Hepatocyte (in vitro differentiated cells): ENCODE measurements around the gene ZBTB7C. TPM values are rescaled to one million over a fixed set of nuclear protein-coding genes. Genes with fewer than 3 reads are reported as not detected.

Experiments
- DNase-seq: peaks from one replicate; pipeline ENCODE4 v3.0.0-alpha.2; 2016; ENCODE audit warnings: low spot score
- H2AFZ ChIP-seq: fragments of 200-600 bp; sonication (generic); 2 replicates; pipeline ENCODE4 v1.6.0; 2016; ENCODE audit warnings: antibody characterized with exemption, mild to moderate bottlenecking
- H3K27ac ChIP-seq: fragments of 200-600 bp; sonication (generic); 2 replicates; pipeline ENCODE4 v1.5.1; 2016; ENCODE audit warnings: mild to moderate bottlenecking
- H3K27me3 ChIP-seq: fragments of 200-600 bp; sonication (generic); 2 replicates; pipeline ENCODE4 v1.6.1; 2016
- H3K36me3 ChIP-seq: fragments of 200-600 bp; sonication (generic); replicated peaks from 2 replicates; pipeline ENCODE4 v1.5.1; 2016; ENCODE audit warnings: low read depth; ENCODE audit not compliant: insufficient read depth
- H3K4me1 ChIP-seq: fragments of 200-600 bp; sonication (generic); 2 replicates; pipeline ENCODE4 v1.5.1; 2016; ENCODE audit warnings: mild to moderate bottlenecking, moderate library complexity; ENCODE audit not compliant: insufficient read depth
- H3K4me2 ChIP-seq: fragments of 200-600 bp; sonication (generic); 2 replicates; pipeline ENCODE4 v1.6.0; 2016
- H3K4me3 ChIP-seq: fragments of 200-600 bp; sonication (generic); 2 replicates; pipeline ENCODE4 v1.5.1; 2016; ENCODE audit warnings: mild to moderate bottlenecking
- H3K79me2 ChIP-seq: fragments of 200-600 bp; sonication (generic); 2 replicates; pipeline ENCODE4 v1.6.0; 2017; ENCODE audit warnings: mild to moderate bottlenecking
- H3K9me2 ChIP-seq: fragments of 200-600 bp; sonication (generic); replicated peaks from 2 replicates; pipeline ENCODE4 v1.6.0; 2017; ENCODE audit warnings: mild to moderate bottlenecking; ENCODE audit not compliant: insufficient read depth
- H3K9me3 ChIP-seq: fragments of 200-600 bp; sonication (generic); 2 replicates; pipeline ENCODE4 v1.5.1; 2016; ENCODE audit warnings: low read depth, mild to moderate bottlenecking
- H4K20me1 ChIP-seq: fragments of 200-600 bp; sonication (generic); 2 replicates; pipeline ENCODE4 v1.6.0; 2016; ENCODE audit warnings: mild to moderate bottlenecking; ENCODE audit not compliant: insufficient read depth, poor library complexity, severe bottlenecking
- EZH2 ChIP-seq: fragments of 200-600 bp; sonication (generic); IDR thresholded peaks from 2 replicates; pipeline ENCODE4 v1.6.1; 2016; ENCODE audit warnings: antibody characterized with exemption, mild to moderate bottlenecking, borderline replicate concordance
- EZH2phosphoT487 ChIP-seq: fragments of 200-600 bp; sonication (generic); IDR thresholded peaks from one replicate; pipeline ENCODE4 v1.6.1; 2018; ENCODE audit warnings: antibody characterized with exemption, mild to moderate bottlenecking, low read depth, moderate library complexity; ENCODE audit not compliant: unreplicated experiment, severe bottlenecking
- whole genome bisulfite sequencing: methylation state at CpG from one replicate; pipeline ENCODE4 v1.1.6; 2016; ENCODE audit warnings: low lambda C conversion rate; ENCODE audit errors: missing lambda C conversion rate; 5-methylcytosine and 5-hydroxymethylcytosine counted together
- polyA plus RNA-seq: library from polyadenylated mRNA; unstranded; fragments of >200 nt; fragmentation: Nextera tagmentation; extraction: Ambion mirVana; gene quantifications from 2 replicates; pipeline ENCODE4 v1.2.1, GENCODE V29; 2016
- total RNA-seq: library from RNA; depleted of rRNA; stranded (reverse); fragments of >200 nt; gene quantifications from 2 replicates; pipeline ENCODE4 v1.2.3, GENCODE V29; 2014
- TF ChIP-seq, protein P1 (sequence below): fragments of 200-600 bp; sonication (generic); IDR thresholded peaks from 2 replicates; pipeline ENCODE4 v1.5.1; 2016; ENCODE audit warnings: antibody characterized with exemption, mild to moderate bottlenecking; ENCODE audit not compliant: poor library complexity

Gene ZBTB7C
- total and polyA plus RNA-seq, 2 experiments from 2014 or later, result 0.70 to 1.0 TPM

DNA sequence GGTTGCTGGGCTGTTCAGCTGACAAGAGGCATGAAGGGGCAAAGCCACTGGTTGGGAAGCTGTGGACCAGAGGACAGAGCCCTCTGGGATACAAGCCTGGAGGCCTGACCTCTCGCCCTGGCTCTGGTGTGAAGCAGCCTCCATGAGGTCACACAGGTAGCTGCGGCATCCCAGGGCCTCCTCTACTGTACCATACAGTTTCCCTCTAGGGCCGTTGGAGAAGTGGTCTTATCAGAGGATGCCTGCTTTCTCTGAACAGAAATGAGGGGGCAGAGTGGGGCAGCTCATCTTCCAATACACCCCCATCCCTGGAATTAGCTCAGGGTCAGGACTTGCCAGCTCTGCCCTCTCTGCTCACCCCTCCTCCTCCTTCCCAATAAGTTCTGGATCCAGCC lies 343.6 kb downstream of the ZBTB7C start:
- Histone ChIP-seq H3K9me2 (no peaks in the 10 kb centered on the region), H3K27ac (no peak overlapping the region), H3K4me3 (no peak overlapping the region), H3K4me1 (peaks cover 14% of the 10 kb centered on the region), H3K36me3 (no peaks in the 10 kb centered on the region), H4K20me1 (no peaks in the 10 kb centered on the region), H3K4me2 (no peak overlapping the region), H3K9me3 (no peaks in the 10 kb centered on the region), H3K79me2 (no peaks in the 10 kb centered on the region), H2AFZ (no peak overlapping the region), H3K27me3 (no peaks in the 10 kb centered on the region)
- DNase-seq, result no peak
- WGBS, result 84% methylated on average over 3 of the region's 3 CpGs
- TF ChIP-seq, protein P1, sequence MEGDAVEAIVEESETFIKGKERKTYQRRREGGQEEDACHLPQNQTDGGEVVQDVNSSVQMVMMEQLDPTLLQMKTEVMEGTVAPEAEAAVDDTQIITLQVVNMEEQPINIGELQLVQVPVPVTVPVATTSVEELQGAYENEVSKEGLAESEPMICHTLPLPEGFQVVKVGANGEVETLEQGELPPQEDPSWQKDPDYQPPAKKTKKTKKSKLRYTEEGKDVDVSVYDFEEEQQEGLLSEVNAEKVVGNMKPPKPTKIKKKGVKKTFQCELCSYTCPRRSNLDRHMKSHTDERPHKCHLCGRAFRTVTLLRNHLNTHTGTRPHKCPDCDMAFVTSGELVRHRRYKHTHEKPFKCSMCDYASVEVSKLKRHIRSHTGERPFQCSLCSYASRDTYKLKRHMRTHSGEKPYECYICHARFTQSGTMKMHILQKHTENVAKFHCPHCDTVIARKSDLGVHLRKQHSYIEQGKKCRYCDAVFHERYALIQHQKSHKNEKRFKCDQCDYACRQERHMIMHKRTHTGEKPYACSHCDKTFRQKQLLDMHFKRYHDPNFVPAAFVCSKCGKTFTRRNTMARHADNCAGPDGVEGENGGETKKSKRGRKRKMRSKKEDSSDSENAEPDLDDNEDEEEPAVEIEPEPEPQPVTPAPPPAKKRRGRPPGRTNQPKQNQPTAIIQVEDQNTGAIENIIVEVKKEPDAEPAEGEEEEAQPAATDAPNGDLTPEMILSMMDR, result no peak
- no peak for TF ChIP-seq EZH2phosphoT487
- no peak for TF ChIP-seq EZH2

DNA sequence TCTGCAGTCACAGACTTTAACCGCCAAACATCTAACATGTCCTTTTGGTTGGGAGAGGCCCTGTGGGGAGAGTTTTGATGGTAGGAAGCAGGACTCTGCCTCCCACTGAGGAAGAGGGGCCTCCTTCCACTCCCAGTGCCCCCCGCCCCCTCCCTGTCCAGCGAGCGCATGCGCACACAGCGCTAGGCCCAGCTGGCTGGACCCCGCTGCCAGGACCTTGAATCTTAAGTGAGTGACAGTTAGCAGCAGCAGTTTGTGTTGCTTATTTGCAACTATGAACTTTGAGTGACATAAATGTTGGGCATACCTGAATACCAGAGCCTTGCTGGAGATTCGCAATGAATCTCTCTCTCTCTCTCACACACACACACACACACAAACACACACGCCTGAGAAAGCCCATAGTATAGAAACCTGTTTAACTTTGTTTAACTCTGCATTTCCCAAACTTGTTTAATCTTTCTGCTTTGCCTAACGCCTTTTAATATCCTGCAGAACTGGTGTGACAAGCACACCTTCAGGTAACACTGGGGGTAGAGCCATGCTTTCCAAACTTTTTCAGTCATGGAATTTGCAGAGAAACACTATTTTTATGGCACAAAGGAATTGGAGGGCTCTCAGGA lies 344.1 kb downstream of the ZBTB7C start:
- H3K27ac ChIP-seq, result no peak overlapping the region
- H3K4me1 ChIP-seq, result peaks cover 19% of the 10 kb centered on the region
- TF ChIP-seq EZH2 (no peak), EZH2phosphoT487 (no peak)
- TF ChIP-seq, protein P1, result no peak
- no peak overlapping the region for H3K4me3 ChIP-seq
- H3K9me3 ChIP-seq, result no peaks in the 10 kb centered on the region
- no peaks in the 10 kb centered on the region for H3K36me3 ChIP-seq
- no peaks in the 10 kb centered on the region for H3K27me3 ChIP-seq
- H2AFZ ChIP-seq, result no peak overlapping the region
- DNase-seq, result no peak
- 72% methylated on average over 10 of the region's 10 CpGs for WGBS
- no peaks in the 10 kb centered on the region for H4K20me1 ChIP-seq
- H3K4me2 ChIP-seq, result no peak overlapping the region
- H3K9me2 ChIP-seq, result no peaks in the 10 kb centered on the region
- no peaks in the 10 kb centered on the region for H3K79me2 ChIP-seq

DNA sequence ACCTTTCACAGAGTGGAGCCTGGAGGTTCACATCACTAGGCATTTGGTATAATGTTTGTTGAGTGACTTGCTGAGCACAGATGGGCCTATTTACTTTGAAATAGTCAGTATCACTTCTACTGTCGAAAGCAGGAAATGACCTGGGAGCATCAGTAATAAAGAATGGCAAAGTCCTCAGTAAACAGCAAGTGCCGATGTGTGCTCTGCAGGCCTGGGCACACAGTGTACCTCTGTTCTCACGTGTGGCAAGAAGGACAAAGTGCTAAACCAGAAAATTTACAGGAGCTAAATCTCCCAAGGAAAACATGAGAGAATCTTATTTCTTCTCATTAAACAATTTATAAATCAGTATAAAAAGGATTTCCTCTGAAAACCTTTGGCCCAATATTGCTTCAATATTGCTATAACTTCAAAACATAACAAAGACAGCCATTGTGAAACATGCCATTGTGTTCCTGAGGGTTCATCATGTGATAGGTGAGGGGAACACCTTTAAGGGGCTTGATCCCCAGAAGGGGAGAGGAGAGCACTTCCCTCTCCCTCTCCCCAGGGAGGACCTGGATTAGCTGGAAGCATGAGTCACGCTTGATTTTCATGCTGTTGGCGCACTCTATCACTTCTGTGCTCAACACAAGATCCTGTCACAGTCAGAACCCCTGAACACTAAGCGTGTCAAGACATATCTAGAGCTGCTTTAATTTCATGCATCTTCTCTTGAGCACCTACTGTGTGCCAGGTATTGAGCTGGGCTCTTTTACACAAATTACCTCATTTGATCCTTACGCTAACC lies 347.2 kb downstream of the ZBTB7C start:
- Histone ChIP-seq H3K9me3 (no peaks in the 10 kb centered on the region), H3K9me2 (no peaks in the 10 kb centered on the region), H3K4me1 (peaks cover 31% of the 10 kb centered on the region), H3K27ac (peak overlapping the region; percentile 33), H3K4me3 (no peak overlapping the region), H2AFZ (no peak overlapping the region), H3K4me2 (no peak overlapping the region), H4K20me1 (no peaks in the 10 kb centered on the region), H3K27me3 (no peaks in the 10 kb centered on the region), H3K79me2 (no peaks in the 10 kb centered on the region), H3K36me3 (no peaks in the 10 kb centered on the region)
- DNase-seq, result peak; percentile 23
- no peak for TF ChIP-seq EZH2
- TF ChIP-seq, protein P1, result no peak
- TF ChIP-seq EZH2phosphoT487, result no peak
- 87% methylated on average over 7 of the region's 7 CpGs for WGBS
